Prostate gland (tissue), 2 donors: Measurements from ENCODE around the gene ATP2A2. TPM values are rescaled to one million over a fixed set of nuclear protein-coding genes. Genes with fewer than 3 reads are reported as not detected.
"Not testable (repeated sequence)": the region's sequence is repeated elsewhere in the genome, so short reads cannot be mapped to it uniquely, and the experiment has no call there.

Experiments
- DNase-seq: peaks from one replicate; pipeline ENCODE4 v3.0.0-alpha.2; 2019; ENCODE audit warnings: low spot score
- H3K27ac ChIP-seq, 2 donors: fragments of 200-600 bp; sonication (generic); 2 replicates each; pipeline ENCODE4 v1.5.1; 2017 to 2019
- H3K27me3 ChIP-seq: fragments of 200-600 bp; sonication (generic); replicated peaks from 2 replicates; pipeline ENCODE4 v1.5.1; 2019; ENCODE audit not compliant: insufficient read depth
- H3K36me3 ChIP-seq, 2 donors: fragments of 200-600 bp; sonication (generic); 1 replicate in 1 of 2; 2 replicates in 1 of 2; pipeline versions ENCODE4 v1.5.1 to v1.8.1; 2017 to 2019
- H3K4me1 ChIP-seq: fragments of 200-600 bp; sonication (generic); replicated peaks from 2 replicates; pipeline ENCODE4 v1.5.1; 2019
- H3K4me3 ChIP-seq, 2 donors: fragments of 200-600 bp; sonication (generic); 2 replicates each; pipeline ENCODE4 v1.5.1; 2017 to 2019
- H3K9me3 ChIP-seq: fragments of 200-600 bp; sonication (generic); 2 replicates; pipeline ENCODE4 v1.5.1; 2017
- CTCF ChIP-seq, 4 experiments: fragments of 200-600 bp in 2 of 4; fragments of 450-650 bp in 2 of 4; sonication (generic) in 2 of 4; IDR thresholded peaks; 1 replicate in 3 of 4; 2 replicates in 1 of 4; pipeline ENCODE4 v1.5.1; 2016 to 2019; ENCODE audit warnings: antibody characterized with exemption in 4 of 4, mild to moderate bottlenecking in 2 of 4, moderate library complexity in 2 of 4
- POLR2A ChIP-seq: fragments of 450-650 bp; IDR thresholded peaks from one replicate; pipeline ENCODE4 v1.6.1; 2016; ENCODE audit warnings: antibody characterized with exemption, mild to moderate bottlenecking
- POLR2AphosphoS5 ChIP-seq: sonication (generic); formaldehyde crosslinking; IDR thresholded peaks from one replicate; pipeline ENCODE4 v1.6.1; 2017; ENCODE audit warnings: antibody characterized with exemption
- WGBS: methylation state at CpG from one replicate; pipeline ENCODE4 v1.1.5; 2018; 5-methylcytosine and 5-hydroxymethylcytosine counted together
- intact Hi-C: fragments of 100-400 bp; cut with DNase I; formaldehyde crosslinking; loops from one replicate; pipeline ENCODE4 v1.14.2; 2022
- total RNA-seq, 2 donors: library from RNA; depleted of rRNA; stranded (reverse); fragments of >200 nt; gene quantifications; one replicate each; pipeline ENCODE4 v1.1.0, GENCODE V29; 2016

The ATP2A2 gene
- total RNA-seq, 2 donors from 2014 or later = 121 to 209 TPM

GRCh38 chr12:110371408-110372055 lies 90.5 kb downstream of the ATP2A2 start:
- intact Hi-C loops = no loop called here
- Histone ChIP-seq H3K27ac (peak overlapping the region; percentile 70 to 73), H3K36me3 (peaks cover 2 to 14% of the 10 kb centered on the region in 2 donors), H3K27me3 (no peaks in the 10 kb centered on the region), H3K4me3 (no peak overlapping the region), H3K4me1 (peaks cover 12% of the 10 kb centered on the region), H3K9me3 (no peaks in the 10 kb centered on the region)
- DNase-seq = peak; percentile 33
- TF ChIP-seq POLR2AphosphoS5 (peak; percentile 27), CTCF (IDR thresholded peaks at IDR 0.05) (no peak), POLR2A (no peak)
- 31% methylated on average over 13 of the region's 13 CpGs for WGBS

- Histone ChIP-seq H3K36me3 (peaks cover 2 to 14% of the 10 kb centered on the region in 2 donors), H3K27me3 (no peaks in the 10 kb centered on the region), H3K9me3 (no peaks in the 10 kb centered on the region), H3K4me3 (no peak overlapping the region), H3K4me1 (peaks cover 12% of the 10 kb centered on the region), H3K27ac (peak overlapping the region; percentile 70 to 73)
- TF ChIP-seq CTCF (IDR thresholded peaks at IDR 0.05) (no peak), POLR2A (no peak), POLR2AphosphoS5 (no peak)
- 79% methylated on average over 7 of the region's 7 CpGs for WGBS
- DNase-seq = no peak
- intact Hi-C loops = no loop called here
These were observed 91.0 kb downstream of the ATP2A2 start for GRCh38 chr12:110372056-110372425.

GRCh38 chr12:110373025-110373424 lies 92.0 kb downstream of the ATP2A2 start:
- Histone ChIP-seq H3K27me3 (no peaks in the 10 kb centered on the region), H3K4me3 (no peak overlapping the region), H3K9me3 (no peaks in the 10 kb centered on the region), H3K36me3 (peaks cover 2 to 14% of the 10 kb centered on the region in 2 donors), H3K27ac (peak overlapping the region; percentile 70 to 73), H3K4me1 (peaks cover 12% of the 10 kb centered on the region)
- intact Hi-C loops = no loop called here
- no peak for DNase-seq
- 24% methylated on average over 4 of the region's 4 CpGs for WGBS
- TF ChIP-seq POLR2A (no peak), CTCF (IDR thresholded peaks at IDR 0.05) (no peak), POLR2AphosphoS5 (no peak)

GRCh38 chr12:110373425-110373824 lies 92.4 kb downstream of the ATP2A2 start:
- Histone ChIP-seq H3K4me1 (peaks cover 12% of the 10 kb centered on the region), H3K36me3 (peaks cover 2 to 14% of the 10 kb centered on the region in 2 donors), H3K27ac (peak overlapping the region; percentile 70 to 73), H3K27me3 (no peaks in the 10 kb centered on the region), H3K4me3 (no peak overlapping the region), H3K9me3 (no peaks in the 10 kb centered on the region)
- intact Hi-C loops = no loop called here
- TF ChIP-seq POLR2A = no peak
- TF ChIP-seq POLR2AphosphoS5 = peak; percentile 57
- 17% methylated on average over 2 of the region's 2 CpGs for WGBS
- DNase-seq = peak; percentile 35

GRCh38 chr12:110373962-110374611 lies 93.0 kb downstream of the ATP2A2 start:
- TF ChIP-seq POLR2A (no peak), POLR2AphosphoS5 (no peak), CTCF (IDR thresholded peaks at IDR 0.05) (no peak)
- Histone ChIP-seq H3K36me3 (peaks cover 2 to 14% of the 10 kb centered on the region in 2 donors), H3K4me1 (peaks cover 12% of the 10 kb centered on the region), H3K4me3 (no peak overlapping the region), H3K27ac (peak overlapping the region; percentile 70 to 73), H3K27me3 (no peaks in the 10 kb centered on the region), H3K9me3 (no peaks in the 10 kb centered on the region)
- intact Hi-C loops = no loop called here
- WGBS = 82% methylated on average over 13 of the region's 13 CpGs
- no peak for DNase-seq

GRCh38 chr12:110378131-110378790 lies 97.2 kb downstream of the ATP2A2 start:
- H3K4me3 ChIP-seq, H3K4me1 ChIP-seq, H3K9me3 ChIP-seq, DNase-seq, intact Hi-C loops, H3K27me3 ChIP-seq: not testable (repeated sequence)
- peaks cover 2 to 14% of the 10 kb centered on the region in 2 donors for H3K36me3 ChIP-seq
- H3K27ac ChIP-seq = peak overlapping the region; percentile 41 to 52
- 76% methylated on average over 17 of the region's 17 CpGs for WGBS
